OCI-LY1 (cell line): ENCODE results near the gene LNX1.

Source experiments
- H2AFZ ChIP-seq: fragments of 200-600 bp; sonication (generic), shearing (Covaris generic); 2 replicates; pipeline ENCODE4 v1.6.0; 2014; ENCODE audit warnings: antibody characterized with exemption, mild to moderate bottlenecking, low read length
- H3F3A ChIP-seq: fragments of 200-600 bp; sonication (generic), shearing (Covaris generic); 2 replicates; pipeline ENCODE4 v1.6.0; 2014; ENCODE audit warnings: mild to moderate bottlenecking, antibody characterized with exemption, low read length, moderate library complexity; ENCODE audit not compliant: insufficient read depth
- H3K27ac ChIP-seq: fragments of 200-600 bp; sonication (generic); 2 replicates; pipeline ENCODE4 v1.5.1; 2014; ENCODE audit warnings: low read length, mixed run types, mild to moderate bottlenecking, low read depth; ENCODE audit not compliant: poor library complexity, severe bottlenecking
- H3K27me3 ChIP-seq: fragments of 200-600 bp; sonication (generic); 2 replicates; pipeline ENCODE4 v1.6.0; 2014; ENCODE audit warnings: antibody characterized with exemption, mild to moderate bottlenecking, low read length, moderate library complexity; ENCODE audit not compliant: insufficient read depth
- H3K36me3 ChIP-seq: fragments of 200-600 bp; sonication (generic); 2 replicates; pipeline ENCODE4 v1.6.1; 2014; ENCODE audit warnings: mild to moderate bottlenecking, antibody characterized with exemption, low read length, moderate library complexity, mixed read lengths; ENCODE audit not compliant: insufficient read depth
- H3K4me1 ChIP-seq: fragments of 200-600 bp; sonication (generic); 2 replicates; pipeline ENCODE4 v1.5.1; 2014; ENCODE audit warnings: mild to moderate bottlenecking, low read length, moderate library complexity; ENCODE audit not compliant: insufficient read depth, severe bottlenecking
- H3K4me2 ChIP-seq: fragments of 200-600 bp; sonication (generic), shearing (Covaris generic); 2 replicates; pipeline ENCODE4 v1.6.1; 2014; ENCODE audit warnings: low read length
- H3K4me3 ChIP-seq: fragments of 200-600 bp; sonication (generic); 2 replicates; pipeline ENCODE4 v1.5.1; 2014; ENCODE audit warnings: low read length, low read depth, mild to moderate bottlenecking, mixed read lengths; ENCODE audit not compliant: poor library complexity, severe bottlenecking
- H3K79me2 ChIP-seq: fragments of 200-600 bp; shearing (Covaris generic); 2 replicates; pipeline ENCODE4 v1.6.1; 2016; ENCODE audit warnings: mixed run types, low read length, mixed read lengths; ENCODE audit not compliant: insufficient read depth
- H3K9ac ChIP-seq: fragments of 200-600 bp; sonication (generic), shearing (Covaris generic); 2 replicates; pipeline ENCODE4 v1.6.1; 2014; ENCODE audit warnings: mild to moderate bottlenecking, low read length, mixed read lengths
- H3K9me2 ChIP-seq: fragments of 200-600 bp; sonication (generic), shearing (Covaris generic); 2 replicates; pipeline ENCODE4 v1.6.1; 2014; ENCODE audit warnings: low read depth, mild to moderate bottlenecking, low read length, mixed read lengths
- H3K9me3 ChIP-seq: fragments of 200-600 bp; shearing (Covaris generic); 2 replicates; pipeline ENCODE4 v1.6.1; 2014; ENCODE audit warnings: low read length, mixed read lengths
- H4K20me1 ChIP-seq: fragments of 200-600 bp; sonication (generic), shearing (Covaris generic); 2 replicates; pipeline ENCODE4 v1.6.0; 2016; ENCODE audit warnings: mild to moderate bottlenecking, low read length; ENCODE audit not compliant: insufficient read depth
- EZH2 ChIP-seq: fragments of 200-600 bp; sonication (generic), shearing (Covaris generic); IDR thresholded peaks from 2 replicates; pipeline ENCODE4 v1.8.0; 2017; ENCODE audit warnings: borderline replicate concordance, mixed run types, mild to moderate bottlenecking, antibody characterized with exemption, low read length, moderate library complexity, mixed read lengths
- TF ChIP-seq, protein P1 (sequence below): fragments of 200-600 bp; sonication (generic), shearing (Covaris generic); IDR thresholded peaks from 2 replicates; pipeline ENCODE4 v1.5.1; 2017; ENCODE audit warnings: mild to moderate bottlenecking, antibody characterized with exemption, low read length, moderate library complexity, mixed read lengths

Gene LNX1

GRCh38 chr4:53450773-53451172 lies 140.5 kb downstream of the LNX1 start:
- no peaks in the 10 kb centered on the region for H3F3A ChIP-seq
- peaks cover 72% of the 10 kb centered on the region for H3K36me3 ChIP-seq
- no peaks in the 10 kb centered on the region for H3K27me3 ChIP-seq
- H3K4me3 ChIP-seq, result no peak overlapping the region
- no peak overlapping the region for H3K4me2 ChIP-seq
- no peaks in the 10 kb centered on the region for H3K4me1 ChIP-seq
- no peak overlapping the region for H2AFZ ChIP-seq
- H3K9me3 ChIP-seq, result no peaks in the 10 kb centered on the region
- H3K27ac ChIP-seq, result no peak overlapping the region
- H3K9me2 ChIP-seq, result no peaks in the 10 kb centered on the region
- no peaks in the 10 kb centered on the region for H3K79me2 ChIP-seq
- no peaks in the 10 kb centered on the region for H4K20me1 ChIP-seq
- H3K9ac ChIP-seq, result no peak overlapping the region
- TF ChIP-seq, protein P1, sequence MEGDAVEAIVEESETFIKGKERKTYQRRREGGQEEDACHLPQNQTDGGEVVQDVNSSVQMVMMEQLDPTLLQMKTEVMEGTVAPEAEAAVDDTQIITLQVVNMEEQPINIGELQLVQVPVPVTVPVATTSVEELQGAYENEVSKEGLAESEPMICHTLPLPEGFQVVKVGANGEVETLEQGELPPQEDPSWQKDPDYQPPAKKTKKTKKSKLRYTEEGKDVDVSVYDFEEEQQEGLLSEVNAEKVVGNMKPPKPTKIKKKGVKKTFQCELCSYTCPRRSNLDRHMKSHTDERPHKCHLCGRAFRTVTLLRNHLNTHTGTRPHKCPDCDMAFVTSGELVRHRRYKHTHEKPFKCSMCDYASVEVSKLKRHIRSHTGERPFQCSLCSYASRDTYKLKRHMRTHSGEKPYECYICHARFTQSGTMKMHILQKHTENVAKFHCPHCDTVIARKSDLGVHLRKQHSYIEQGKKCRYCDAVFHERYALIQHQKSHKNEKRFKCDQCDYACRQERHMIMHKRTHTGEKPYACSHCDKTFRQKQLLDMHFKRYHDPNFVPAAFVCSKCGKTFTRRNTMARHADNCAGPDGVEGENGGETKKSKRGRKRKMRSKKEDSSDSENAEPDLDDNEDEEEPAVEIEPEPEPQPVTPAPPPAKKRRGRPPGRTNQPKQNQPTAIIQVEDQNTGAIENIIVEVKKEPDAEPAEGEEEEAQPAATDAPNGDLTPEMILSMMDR, result no peak
- TF ChIP-seq EZH2, result no peak

DNA sequence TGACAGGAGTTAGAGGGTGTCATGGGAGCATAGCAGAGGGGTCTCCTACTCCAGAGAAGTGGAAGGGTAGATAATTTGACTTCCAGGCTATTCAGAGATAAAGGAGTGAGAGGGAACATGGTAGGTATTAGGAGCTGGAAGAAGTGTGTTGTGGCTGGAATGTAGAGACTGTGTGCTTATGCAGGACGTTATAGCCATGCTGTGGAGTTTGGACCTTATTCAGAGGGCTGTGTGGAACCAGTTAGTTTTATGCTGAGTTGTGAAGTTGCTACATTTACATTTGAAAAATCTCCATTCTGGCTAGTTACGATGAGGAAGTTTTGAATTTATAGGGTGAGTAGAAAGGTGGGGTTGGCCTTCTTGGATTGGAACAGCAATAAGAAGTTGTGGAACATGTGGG lies 146.3 kb downstream of the LNX1 start:
- Histone ChIP-seq H3K4me3 (no peak overlapping the region), H2AFZ (no peak overlapping the region), H3K27ac (no peak overlapping the region), H3F3A (no peaks in the 10 kb centered on the region), H4K20me1 (no peaks in the 10 kb centered on the region), H3K9me2 (no peaks in the 10 kb centered on the region), H3K4me2 (no peak overlapping the region), H3K27me3 (no peaks in the 10 kb centered on the region), H3K4me1 (no peaks in the 10 kb centered on the region), H3K9me3 (no peaks in the 10 kb centered on the region), H3K9ac (no peak overlapping the region), H3K36me3 (peaks cover 78% of the 10 kb centered on the region), H3K79me2 (0 out of 2 replicates have a peak, but pooled peaks cover 3% of the 10 kb centered on the region)
- TF ChIP-seq EZH2, result no peak
- TF ChIP-seq, protein P1, result no peak

DNA sequence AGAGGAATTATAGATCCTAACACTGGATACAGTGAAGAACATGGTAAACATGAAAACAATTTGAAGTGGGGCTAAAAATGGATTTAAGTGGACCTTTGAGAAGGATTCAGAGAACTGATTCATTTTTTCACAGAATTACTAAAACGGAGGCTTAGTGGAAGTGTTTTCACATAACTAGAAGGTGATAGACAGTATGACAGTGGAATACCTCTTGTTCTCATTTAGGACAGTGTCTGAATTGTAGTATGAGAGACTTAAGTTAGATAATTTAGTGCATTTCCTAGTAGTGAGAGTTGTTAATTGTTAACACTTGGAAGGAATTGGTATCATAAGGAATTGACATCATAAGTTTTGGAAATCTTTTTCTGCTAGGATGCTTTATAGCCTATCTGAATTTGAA lies 149.7 kb downstream of the LNX1 start:
- H3K36me3 ChIP-seq, result peaks cover 84% of the 10 kb centered on the region
- H3K27ac ChIP-seq, result no peak overlapping the region

More for the DNA sequence above, 149.7 kb downstream of the LNX1 start:
- Histone ChIP-seq H3K4me1 (no peaks in the 10 kb centered on the region), H3K9me2 (no peaks in the 10 kb centered on the region), H3K4me2 (no peak overlapping the region), H3K4me3 (no peak overlapping the region), H4K20me1 (no peaks in the 10 kb centered on the region), H2AFZ (no peak overlapping the region), H3K27me3 (no peaks in the 10 kb centered on the region), H3K79me2 (0 out of 2 replicates have a peak, but pooled peaks cover 3% of the 10 kb centered on the region), H3K9me3 (no peaks in the 10 kb centered on the region), H3K9ac (no peak overlapping the region), H3F3A (no peaks in the 10 kb centered on the region)
- TF ChIP-seq, protein P1, result no peak
- no peak for TF ChIP-seq EZH2
